ENCODE measurements around the gene PSME1.
A peak's percentile ranks its signal among the peaks of the same experiment; 100 is the strongest.
"Not testable (repeated sequence)": the region's sequence is repeated elsewhere in the genome, so short reads cannot be mapped to it uniquely, and the experiment has no call there.

PSME1 gene

DNA sequence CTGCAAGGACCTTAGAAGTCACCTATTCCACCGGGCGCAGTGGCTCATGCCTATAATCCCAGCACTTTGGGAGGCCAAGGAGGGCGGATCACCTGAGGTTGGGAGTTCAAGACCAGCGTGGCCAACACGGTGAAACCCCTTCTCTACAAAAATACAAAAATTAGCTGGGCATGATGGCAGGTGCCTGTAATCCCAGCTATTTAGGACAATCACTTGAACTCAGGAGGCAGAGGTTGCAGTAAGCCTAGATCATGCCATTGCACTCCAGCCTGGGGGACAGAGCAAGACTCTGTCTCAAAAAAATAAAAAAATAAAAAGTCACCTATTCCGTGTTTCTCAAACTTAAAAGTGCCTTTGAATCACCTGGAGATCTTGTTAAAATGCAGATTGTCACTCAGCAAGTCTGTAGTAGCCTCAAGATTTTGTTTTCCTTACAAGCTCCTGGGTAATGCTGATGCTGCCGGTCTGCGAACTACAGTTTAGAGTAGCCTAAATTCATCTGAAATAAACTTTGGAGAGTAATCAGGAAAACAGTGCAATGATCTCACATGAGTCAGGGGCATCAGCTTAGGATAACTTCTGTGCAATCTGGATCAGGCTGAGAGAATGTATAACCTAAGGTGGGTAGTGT lies 30.3 kb upstream of the PSME1 start:
- not testable (repeated sequence) for DNase-seq

- no peak for DNase-seq
Observed at GRCh38 chr14:24106672-24107271, 29.2 kb upstream of the PSME1 start.

- no peak for DNase-seq
Observed at GRCh38 chr14:24108336-24108874, 27.6 kb upstream of the PSME1 start.

DNA sequence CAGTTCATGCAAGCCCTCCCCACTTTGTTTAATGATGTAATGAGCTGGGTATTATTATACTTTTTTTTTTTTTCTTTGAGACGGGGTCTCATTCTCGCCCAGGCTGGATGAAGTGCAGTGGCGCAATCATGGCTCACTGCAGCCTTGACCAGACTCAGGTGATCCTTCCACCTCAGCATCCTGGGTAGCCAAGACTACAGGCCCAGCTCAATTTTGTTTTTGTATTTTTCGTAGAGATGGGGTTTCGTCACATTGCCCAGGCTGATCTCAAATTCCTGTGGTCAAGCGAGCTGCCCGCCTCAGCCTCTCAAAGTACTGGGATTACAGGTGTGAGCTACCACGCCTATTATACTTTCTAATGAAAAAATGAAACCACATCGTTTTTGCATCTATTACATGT lies 25.9 kb upstream of the PSME1 start:
- no peak for DNase-seq

GRCh38 chr14:24110523-24110922 lies 25.5 kb upstream of the PSME1 start:
- no peak for DNase-seq

DNA sequence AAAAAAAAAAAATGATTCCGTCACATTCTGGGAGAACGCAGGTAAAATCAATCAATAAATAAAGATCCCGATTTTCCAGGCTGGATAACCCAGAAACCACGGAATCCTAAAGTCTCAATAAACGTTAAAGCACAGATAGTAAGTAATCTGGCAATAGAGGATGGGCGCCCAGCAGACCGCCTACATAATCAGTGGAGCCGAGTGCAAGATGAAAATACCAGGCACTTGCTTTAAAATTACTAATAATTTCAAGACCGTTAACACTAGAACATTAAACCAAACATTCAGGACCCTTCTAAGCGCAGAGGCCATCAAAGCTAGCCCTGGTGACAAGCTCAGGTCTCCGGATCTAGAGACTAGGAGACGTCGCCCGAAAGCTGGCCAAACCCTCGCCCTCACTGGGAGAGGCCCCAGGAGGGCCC lies 22.6 kb upstream of the PSME1 start:
- no peak for DNase-seq

DNA sequence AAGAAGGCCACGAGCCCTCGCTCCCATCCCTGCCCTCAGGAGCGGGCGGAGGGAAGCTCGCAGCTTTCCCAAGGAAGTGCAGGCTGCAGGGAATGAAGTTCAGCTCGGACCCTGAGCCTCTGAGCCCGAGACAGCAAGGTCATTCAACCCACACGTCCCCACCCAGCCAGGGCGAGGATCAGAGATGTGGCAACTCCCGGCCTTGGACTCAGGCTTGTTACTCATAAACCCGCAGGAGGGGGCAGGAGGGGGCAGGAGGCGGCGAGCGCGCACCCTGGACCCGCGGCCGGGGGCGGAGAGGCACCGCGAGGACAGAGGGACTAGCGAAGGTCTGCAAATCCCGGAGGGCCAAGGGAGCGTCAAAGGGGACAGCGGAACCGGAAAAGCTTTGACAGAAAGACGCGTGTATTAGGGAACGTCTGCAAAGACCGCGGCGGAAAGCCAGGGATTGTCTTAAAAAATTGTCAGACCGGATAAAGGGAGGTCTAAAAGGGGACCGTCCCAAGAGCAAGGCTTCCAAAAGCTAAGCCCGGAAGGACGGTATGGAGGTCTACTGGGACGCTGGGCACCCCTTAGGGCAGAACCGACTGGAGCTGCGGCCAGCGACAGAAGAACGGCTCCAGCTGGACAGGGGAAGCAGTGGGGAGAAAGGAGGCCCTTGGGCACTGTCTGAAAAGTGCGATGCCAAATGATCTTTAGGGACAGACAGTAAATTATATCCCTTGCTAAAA lies 22.0 kb upstream of the PSME1 start:
- peak; percentile 94 for DNase-seq

DNA sequence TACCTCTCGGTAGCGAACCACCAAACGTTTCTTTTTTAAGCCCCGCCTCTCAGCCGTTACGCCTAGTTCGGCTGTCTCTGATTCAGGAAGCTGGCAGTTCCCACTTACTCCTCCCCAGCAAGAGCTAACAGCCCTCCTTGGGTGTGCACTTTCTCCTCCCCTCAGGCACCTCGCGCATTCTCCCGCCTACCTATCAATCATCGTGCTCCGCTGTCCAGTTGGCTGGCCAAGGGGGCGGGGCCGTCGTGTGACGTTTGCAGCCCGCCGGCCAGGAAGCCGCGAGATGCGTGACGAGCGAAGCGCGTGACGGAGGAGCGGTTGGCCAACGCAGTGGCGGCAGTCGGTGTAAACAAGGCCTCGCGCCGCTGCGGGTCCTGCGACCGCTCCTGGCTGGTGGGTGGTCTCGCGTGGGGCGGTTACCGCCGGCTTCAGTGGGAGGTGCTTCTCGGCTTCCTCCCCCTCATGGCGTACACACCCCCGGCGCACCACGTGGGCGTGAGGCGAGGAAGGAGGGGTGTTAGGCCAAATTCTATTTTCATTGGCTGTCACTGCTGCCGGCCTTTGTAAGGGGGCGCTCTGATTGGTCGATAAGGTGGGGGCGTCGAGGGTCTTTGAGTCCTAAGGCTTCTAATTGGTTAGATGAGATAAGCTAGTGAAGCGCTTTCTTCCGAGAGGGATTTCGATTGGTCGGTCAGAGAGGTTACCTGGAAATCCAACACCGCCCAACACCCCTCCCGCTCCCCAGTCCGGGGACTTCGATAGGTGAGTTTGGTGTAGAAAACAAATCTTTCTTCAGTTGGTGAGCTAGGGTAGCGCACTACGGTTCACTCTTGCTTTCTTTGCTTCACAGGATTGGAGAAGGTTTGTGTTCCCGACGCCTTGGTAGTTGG lies 21.2 kb upstream of the PSME1 start, which contains the start of the genes DCAF11 and NRL:
Gene DCAF11, plus strand, starts transcription at position 246 of the 890 bp plus-strand sequence. CDS start 818 bp downstream, outside the sequence.
Gene NRL, minus strand, starts transcription at position 418 of the 890 bp plus-strand sequence. CDS start 32,101 bp downstream, outside the sequence.
- DNase-seq = peak; percentile 100

DNA sequence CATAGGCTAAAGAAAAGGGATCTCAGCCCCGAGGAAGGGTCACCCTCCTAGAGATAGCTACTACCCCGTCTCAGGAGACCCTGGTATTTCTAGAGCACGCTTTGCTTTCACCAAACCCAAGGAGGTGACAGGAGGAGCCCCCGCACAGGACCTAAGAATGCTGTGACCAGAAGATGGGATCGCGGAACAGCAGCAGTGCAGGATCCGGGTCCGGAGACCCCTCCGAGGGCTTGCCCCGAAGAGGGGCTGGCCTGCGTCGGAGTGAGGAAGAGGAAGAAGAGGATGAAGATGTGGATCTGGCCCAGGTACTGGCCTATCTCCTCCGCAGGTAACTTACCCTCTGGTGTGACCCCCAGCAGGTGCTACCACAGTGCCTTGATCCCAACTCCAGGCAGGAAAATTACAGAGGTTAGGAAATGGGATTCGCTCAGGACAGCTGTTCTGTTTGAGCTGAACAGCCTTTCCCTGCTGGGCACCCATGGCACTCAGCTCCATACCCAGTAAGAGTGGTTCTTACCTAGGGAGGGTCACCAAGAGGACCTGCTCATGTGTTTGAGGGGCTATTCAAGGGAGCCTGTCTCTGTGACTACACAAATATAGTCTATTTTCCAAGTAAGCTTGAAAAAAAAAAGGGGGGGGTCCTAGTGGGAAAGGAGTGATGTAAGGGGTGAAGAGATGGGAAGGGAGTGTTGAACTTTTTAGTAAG lies 20.4 kb upstream of the PSME1 start:
- DNase-seq = no peak

GRCh38 chr14:24116128-24116814 lies 19.7 kb upstream of the PSME1 start:
- no peak for DNase-seq

- DNase-seq = no peak
Observed at GRCh38 chr14:24117179-24117578, 18.8 kb upstream of the PSME1 start.

GRCh38 chr14:24119691-24120090 lies 16.3 kb upstream of the PSME1 start:
- no peak for DNase-seq

GRCh38 chr14:24121210-24121609 lies 14.8 kb upstream of the PSME1 start:
- DNase-seq = no peak

DNA sequence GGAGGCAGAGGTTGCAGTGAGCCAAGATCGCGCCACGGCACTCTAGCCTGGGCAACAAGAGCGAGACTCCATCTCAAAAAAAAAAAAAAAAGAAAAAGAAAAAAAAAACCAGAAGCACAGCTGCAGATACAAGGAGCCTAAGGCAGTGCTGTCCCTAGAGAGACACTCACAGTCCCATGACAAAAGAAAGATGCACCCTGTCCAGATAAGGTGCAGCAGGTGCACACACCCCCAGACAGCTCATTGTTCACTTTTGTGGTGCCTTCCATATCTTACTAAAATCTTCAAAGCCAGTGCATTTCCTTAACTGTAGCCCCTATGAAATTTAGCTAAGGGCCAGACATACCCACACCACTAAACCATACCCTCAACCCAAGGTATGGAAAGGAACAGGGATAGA lies 13.6 kb upstream of the PSME1 start:
- DNase-seq = no peak

DNA sequence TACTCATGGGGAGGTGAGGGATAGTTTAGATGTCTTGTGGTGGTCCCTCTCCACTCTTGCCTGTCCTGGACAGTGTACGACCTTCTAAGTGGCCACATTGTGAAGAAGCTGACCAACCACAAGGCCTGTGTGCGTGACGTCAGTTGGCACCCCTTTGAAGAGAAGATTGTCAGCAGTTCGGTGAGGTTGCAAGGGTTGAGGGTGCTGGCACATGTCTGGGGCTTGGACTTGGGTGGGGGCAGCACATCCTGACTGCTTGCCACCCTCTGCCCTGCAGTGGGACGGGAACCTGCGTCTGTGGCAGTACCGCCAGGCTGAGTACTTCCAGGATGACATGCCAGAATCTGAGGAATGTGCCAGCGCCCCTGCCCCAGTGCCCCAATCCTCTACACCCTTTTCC lies 13.1 kb upstream of the PSME1 start:
- DNase-seq = no peak

- DNase-seq = no peak
Observed at GRCh38 chr14:24123424-24124417, 12.3 kb upstream of the PSME1 start.

GRCh38 chr14:24126939-24127338 lies 9.1 kb upstream of the PSME1 start:
- no peak for DNase-seq

DNA sequence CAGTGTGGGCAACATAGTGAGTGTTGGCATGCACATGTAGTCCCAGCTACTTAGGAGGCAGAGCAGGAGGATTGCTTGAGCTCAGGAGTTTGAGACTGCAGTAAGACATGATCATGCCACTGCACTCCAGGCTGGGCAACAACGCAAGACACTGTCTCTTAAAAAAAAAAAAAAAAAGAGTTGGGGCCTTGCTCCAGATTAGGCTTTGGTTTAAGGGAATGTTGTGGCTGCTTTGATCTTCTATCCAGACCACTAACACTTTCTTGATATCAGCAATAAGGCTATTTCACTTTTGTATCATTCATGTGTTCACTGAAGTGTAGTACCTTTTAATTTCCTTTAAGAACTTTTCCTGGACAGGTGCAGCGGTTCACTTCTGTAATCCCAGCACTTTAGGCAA lies 8.3 kb upstream of the PSME1 start:
- no peak for DNase-seq

DNA sequence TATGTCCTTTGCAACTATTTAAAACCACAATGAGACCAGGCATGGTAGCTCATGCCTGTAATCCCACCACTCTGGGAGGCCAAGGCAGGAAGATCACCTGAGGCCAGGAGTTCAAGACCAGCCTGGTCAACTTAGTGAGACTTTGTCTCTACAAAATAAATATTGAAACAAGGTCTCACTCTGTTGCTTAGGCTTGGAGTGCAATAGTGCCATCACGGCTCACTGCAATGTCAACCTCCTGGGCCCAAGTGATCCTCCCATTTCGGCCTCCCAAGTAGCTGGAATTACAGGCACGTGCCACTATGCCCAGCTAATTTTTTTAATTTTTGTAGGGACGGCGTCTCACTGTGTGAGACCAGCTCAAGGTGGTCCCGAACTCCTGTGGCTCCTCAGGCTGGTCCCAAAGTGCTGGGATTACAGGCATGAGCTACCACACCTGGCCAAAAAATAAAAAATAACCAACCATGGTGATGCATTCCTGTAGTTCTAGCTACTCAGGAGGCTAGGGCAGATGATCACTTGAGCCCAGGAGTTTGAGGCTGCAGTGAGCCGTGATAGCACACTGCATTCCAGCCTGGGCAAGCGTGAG lies 6.5 kb upstream of the PSME1 start:
- no peak for DNase-seq

GRCh38 chr14:24130380-24130716 lies 5.6 kb upstream of the PSME1 start, which contains the start of gene FITM1:
FITM1 (plus strand) TSS chr14:24130659; CDS start chr14:24131564, 905 bp downstream.
- DNase-seq = no peak
